Measurements from ENCODE around the gene TPSAB1.

DNA sequence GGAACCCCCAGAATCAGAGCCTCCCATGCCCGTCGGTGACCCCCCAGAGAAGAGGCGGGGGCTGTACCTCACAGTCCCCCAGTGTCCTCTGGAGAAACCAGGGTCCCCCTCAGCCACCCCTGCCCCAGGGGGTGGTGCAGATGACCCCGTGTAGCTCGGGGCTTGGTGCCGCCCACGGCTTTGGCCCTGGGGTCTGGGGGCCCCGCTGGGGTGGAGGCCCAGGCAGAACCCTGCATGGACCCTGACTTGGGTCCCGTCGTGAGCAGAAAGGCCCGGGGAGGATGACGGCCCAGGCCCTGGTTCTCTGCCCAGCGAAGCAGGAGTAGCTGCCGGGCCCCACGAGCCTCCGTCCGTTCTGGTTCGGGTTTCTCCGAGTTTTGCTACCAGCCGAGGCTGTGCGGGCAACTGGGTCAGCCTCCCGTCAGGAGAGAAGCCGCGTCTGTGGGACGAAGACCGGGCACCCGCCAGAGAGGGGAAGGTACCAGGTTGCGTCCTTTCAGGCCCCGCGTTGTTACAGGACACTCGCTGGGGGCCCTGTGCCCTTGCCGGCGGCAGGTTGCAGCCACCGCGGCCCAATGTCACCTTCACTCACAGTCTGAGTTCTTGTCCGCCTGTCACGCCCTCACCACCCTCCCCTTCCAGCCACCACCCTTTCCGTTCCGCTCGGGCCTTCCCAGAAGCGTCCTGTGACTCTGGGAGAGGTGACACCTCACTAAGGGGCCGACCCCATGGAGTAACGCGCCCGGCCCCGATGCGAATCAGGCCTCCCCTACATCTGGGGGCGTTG is 19.5 kb upstream of the TPSAB1 start:
- TF ChIP-seq, protein P1, sequence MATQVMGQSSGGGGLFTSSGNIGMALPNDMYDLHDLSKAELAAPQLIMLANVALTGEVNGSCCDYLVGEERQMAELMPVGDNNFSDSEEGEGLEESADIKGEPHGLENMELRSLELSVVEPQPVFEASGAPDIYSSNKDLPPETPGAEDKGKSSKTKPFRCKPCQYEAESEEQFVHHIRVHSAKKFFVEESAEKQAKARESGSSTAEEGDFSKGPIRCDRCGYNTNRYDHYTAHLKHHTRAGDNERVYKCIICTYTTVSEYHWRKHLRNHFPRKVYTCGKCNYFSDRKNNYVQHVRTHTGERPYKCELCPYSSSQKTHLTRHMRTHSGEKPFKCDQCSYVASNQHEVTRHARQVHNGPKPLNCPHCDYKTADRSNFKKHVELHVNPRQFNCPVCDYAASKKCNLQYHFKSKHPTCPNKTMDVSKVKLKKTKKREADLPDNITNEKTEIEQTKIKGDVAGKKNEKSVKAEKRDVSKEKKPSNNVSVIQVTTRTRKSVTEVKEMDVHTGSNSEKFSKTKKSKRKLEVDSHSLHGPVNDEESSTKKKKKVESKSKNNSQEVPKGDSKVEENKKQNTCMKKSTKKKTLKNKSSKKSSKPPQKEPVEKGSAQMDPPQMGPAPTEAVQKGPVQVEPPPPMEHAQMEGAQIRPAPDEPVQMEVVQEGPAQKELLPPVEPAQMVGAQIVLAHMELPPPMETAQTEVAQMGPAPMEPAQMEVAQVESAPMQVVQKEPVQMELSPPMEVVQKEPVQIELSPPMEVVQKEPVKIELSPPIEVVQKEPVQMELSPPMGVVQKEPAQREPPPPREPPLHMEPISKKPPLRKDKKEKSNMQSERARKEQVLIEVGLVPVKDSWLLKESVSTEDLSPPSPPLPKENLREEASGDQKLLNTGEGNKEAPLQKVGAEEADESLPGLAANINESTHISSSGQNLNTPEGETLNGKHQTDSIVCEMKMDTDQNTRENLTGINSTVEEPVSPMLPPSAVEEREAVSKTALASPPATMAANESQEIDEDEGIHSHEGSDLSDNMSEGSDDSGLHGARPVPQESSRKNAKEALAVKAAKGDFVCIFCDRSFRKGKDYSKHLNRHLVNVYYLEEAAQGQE (IDR thresholded peaks at IDR 0.05; ENCODE audit: insufficient read depth in 1 of 2, low read depth in 2 of 2, low read length in 2 of 2), result no peak
- TF ChIP-seq POLR2AphosphoS5 (IDR thresholded peaks at IDR 0.05; ENCODE audit: low read depth, low read length) (no peak), SIN3A (IDR thresholded peaks at IDR 0.05; ENCODE audit: borderline replicate concordance, insufficient read depth, low read length) (no peak), TAF1 (IDR thresholded peaks at IDR 0.05; ENCODE audit: borderline replicate concordance, insufficient read depth, low read length) (no peak), FOXP2 (optimal IDR thresholded peaks at IDR 0.05; ENCODE audit: borderline replicate concordance, extremely low read depth, extremely low read length, insufficient read depth) (no peak)

Measured in PFSK-1 (cell line).